ENCODE data around the gene EID2. TPM values are rescaled to one million over a fixed set of nuclear protein-coding genes. Genes with fewer than 3 reads are reported as not detected.

The EID2 gene
- total and polyA plus RNA-seq, 12 donors, result 13.9 to 32.9 (median 25.9) TPM

- Histone ChIP-seq H3K9me3 (replicated peaks in 1 of 3) (no peaks in the 10 kb centered on the region), H3K36me3 (replicated peaks in 1 of 2) (no peaks in the 10 kb centered on the region), H3K4me3 (no peak overlapping the region), H3K27ac (no peak overlapping the region), H3K27me3 (peaks cover 55% of the 10 kb centered on the region), H3K4me1 (replicated peaks in 1 of 2) (peaks cover 0 to 5% of the 10 kb centered on the region in 2 donors)
- TF ChIP-seq POLR2A (IDR thresholded peaks at IDR 0.05), result no peak
- TF ChIP-seq, protein P1, sequence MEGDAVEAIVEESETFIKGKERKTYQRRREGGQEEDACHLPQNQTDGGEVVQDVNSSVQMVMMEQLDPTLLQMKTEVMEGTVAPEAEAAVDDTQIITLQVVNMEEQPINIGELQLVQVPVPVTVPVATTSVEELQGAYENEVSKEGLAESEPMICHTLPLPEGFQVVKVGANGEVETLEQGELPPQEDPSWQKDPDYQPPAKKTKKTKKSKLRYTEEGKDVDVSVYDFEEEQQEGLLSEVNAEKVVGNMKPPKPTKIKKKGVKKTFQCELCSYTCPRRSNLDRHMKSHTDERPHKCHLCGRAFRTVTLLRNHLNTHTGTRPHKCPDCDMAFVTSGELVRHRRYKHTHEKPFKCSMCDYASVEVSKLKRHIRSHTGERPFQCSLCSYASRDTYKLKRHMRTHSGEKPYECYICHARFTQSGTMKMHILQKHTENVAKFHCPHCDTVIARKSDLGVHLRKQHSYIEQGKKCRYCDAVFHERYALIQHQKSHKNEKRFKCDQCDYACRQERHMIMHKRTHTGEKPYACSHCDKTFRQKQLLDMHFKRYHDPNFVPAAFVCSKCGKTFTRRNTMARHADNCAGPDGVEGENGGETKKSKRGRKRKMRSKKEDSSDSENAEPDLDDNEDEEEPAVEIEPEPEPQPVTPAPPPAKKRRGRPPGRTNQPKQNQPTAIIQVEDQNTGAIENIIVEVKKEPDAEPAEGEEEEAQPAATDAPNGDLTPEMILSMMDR (IDR thresholded peaks at IDR 0.05), result no peak
- WGBS, 4 donors, result 52 to 61% (median 57%) methylated on average over 7 of the region's 7 CpGs
- DNase-seq, result no peak
- intact Hi-C loops (cut with DNase I), result no loop called here
These were observed 33.4 kb downstream of the EID2 start for GRCh38 chr19:39506598-39506943.

DNA sequence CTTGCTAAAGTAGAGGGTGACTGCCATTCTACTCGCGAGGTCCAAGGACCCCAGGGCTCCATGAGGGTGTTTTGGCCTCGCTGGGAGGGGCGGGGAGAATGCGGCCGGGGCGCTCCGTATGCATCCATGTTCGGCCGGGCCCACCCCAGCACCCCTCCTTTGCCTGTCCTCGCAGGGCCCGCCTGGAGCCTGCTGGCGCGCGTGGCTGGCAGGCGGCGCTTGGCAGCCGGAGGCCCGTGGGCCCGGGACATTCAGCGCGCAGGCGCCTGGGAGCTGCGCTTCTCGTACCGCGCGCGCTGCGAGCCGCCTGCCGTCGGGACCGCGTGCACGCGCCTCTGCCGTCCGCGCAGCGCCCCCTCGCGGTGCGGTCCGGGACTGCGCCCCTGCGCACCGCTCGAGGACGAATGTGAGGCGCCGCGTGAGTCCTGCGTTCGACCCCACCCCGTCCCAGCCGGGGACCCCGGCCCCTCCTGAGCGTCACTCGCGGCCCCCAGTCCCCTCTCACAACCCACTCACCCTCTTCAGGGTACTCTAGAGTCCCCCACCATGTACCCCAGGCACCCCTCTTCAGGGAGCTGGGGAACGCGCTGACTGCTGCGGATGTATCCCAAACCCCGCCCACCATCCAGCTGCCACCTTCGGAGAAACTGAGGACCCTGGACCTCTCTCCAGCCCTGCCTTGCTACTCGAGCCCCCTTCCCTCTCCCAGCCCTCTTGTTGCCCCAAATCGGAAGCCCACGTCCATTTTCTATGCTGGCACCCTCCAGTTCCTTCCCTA lies 37.1 kb downstream of the EID2 start:
- Histone ChIP-seq H3K36me3 (replicated peaks in 1 of 2) (no peaks in the 10 kb centered on the region), H3K9me3 (replicated peaks in 1 of 3) (no peaks in the 10 kb centered on the region), H3K27me3 (peaks cover 63% of the 10 kb centered on the region), H3K4me1 (replicated peaks in 1 of 2) (peaks cover 0 to 12% of the 10 kb centered on the region in 2 donors), H3K27ac (no peak overlapping the region), H3K4me3 (no peak overlapping the region)
- DNase-seq, result peak; percentile 41 to 69 (median 55)
- intact Hi-C loops (cut with DNase I), result no loop called here
- 11 to 54% (median 27%) methylated on average over 9 to 69 of the region's 69 CpGs for WGBS, 4 donors
- TF ChIP-seq, protein P1 (IDR thresholded peaks at IDR 0.05), result peak in 4 of 6 experiments; percentile 34 to 86 (median 79)
- TF ChIP-seq POLR2A (IDR thresholded peaks at IDR 0.05), result no peak

DNA sequence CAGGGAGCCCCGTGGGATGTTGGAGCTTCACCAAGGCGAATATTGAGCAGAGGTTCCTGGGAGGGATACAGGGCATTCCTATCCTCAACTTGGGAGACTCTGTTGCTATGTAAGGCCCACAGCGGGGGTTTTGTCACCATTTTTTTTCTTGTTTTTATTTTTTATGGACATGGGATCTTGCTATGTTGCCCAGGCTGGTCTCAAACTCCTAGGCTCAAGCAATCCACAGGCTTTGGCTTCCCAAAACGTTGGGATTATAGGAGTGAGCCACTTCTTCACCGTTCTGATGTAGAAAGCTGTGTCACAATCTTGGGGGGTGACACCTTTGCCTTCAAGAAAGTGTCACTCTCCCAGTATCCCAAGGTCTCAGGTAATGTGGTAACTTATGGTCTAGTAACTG lies 38.6 kb downstream of the EID2 start:
- no peak overlapping the region for H3K27ac ChIP-seq
- H3K27me3 ChIP-seq, result peaks cover 54% of the 10 kb centered on the region
- H3K36me3 ChIP-seq (replicated peaks in 1 of 2), result no peaks in the 10 kb centered on the region
- H3K9me3 ChIP-seq (replicated peaks in 1 of 3), result no peaks in the 10 kb centered on the region
- no peak overlapping the region for H3K4me3 ChIP-seq
- no peak for DNase-seq
- H3K4me1 ChIP-seq (replicated peaks in 1 of 2), result peaks cover 0 to 16% of the 10 kb centered on the region in 2 donors
- TF ChIP-seq, protein P1 (IDR thresholded peaks at IDR 0.05), result no peak
- TF ChIP-seq POLR2A (IDR thresholded peaks at IDR 0.05), result no peak
- 73 to 77% (median 75%) methylated on average over 4 to 5 of the region's 5 CpGs for WGBS, 4 donors
- intact Hi-C loops (cut with DNase I), result no loop called here

DNA sequence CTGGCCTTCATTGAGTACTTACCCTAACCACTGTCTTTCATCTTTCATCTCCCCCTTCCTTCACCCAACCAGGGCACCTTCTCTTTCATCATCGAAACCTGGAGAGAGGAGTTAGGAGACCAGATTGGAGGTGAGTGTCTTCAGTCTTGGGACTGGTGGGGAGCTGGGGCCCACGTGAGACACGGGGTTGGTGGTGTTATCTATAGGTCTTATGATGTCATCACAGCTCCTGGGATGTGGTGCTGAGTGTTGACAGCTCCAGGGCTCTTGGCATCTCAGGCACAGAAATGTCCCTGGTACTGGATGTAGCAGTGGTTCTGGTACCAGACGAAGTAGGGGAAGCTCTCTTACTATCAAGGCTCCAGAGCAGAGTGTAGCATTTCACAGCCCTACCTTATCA lies 39.4 kb downstream of the EID2 start:
- H3K4me1 ChIP-seq (replicated peaks in 1 of 2), result peaks cover 0 to 16% of the 10 kb centered on the region in 2 donors
- no peak overlapping the region for H3K27ac ChIP-seq
- WGBS, 4 donors, result 33 to 62% (median 38%) methylated on average over 4 of the region's 4 CpGs
- TF ChIP-seq POLR2A (IDR thresholded peaks at IDR 0.05), result no peak
- TF ChIP-seq, protein P1 (IDR thresholded peaks at IDR 0.05), result no peak
- H3K9me3 ChIP-seq (replicated peaks in 1 of 3), result no peaks in the 10 kb centered on the region
- peaks cover 47% of the 10 kb centered on the region for H3K27me3 ChIP-seq
- no peak overlapping the region for H3K4me3 ChIP-seq
- intact Hi-C loops (cut with DNase I), result no loop called here
- DNase-seq, result no peak
- H3K36me3 ChIP-seq (replicated peaks in 1 of 2), result no peaks in the 10 kb centered on the region

Measured in adrenal gland (tissue), 12 donors.